AG04449 (cell line): ENCODE data around the gene C20orf202.

ENCODE experiments used
- CTCF ChIA-PET: fragments of 350-600 bp; formaldehyde crosslinking; extraction: SDS; loops from one replicate; lab custom pipeline; 2021; ENCODE audit warnings: antibody characterized with exemption; lab: Yijun Ruan, JAX
- POLR2A ChIA-PET: fragments of 400-600, 350-600 bp; formaldehyde crosslinking; extraction: SDS; loops from one replicate; lab custom pipeline; 2020; ENCODE audit warnings: antibody characterized with exemption, inconsistent platforms; lab: Yijun Ruan, JAX
- DNase-seq: peaks from one replicate; pipeline ENCODE4 v3.0.0-alpha.2; 2010; ENCODE audit warnings: low read depth, low spot score
- H3K4me3 ChIP-seq: 2 replicates; pipeline ENCODE4 v1.5.1; 2011; ENCODE audit warnings: low read depth, mild to moderate bottlenecking, control low read depth, low read length
- TF ChIP-seq, protein P1 (sequence below): IDR thresholded peaks from one replicate; pipeline ENCODE4 v1.5.1; 2011; ENCODE audit warnings: mild to moderate bottlenecking, moderate library complexity, low read length, control low read depth, inconsistent platforms; ENCODE audit not compliant: insufficient read depth; ENCODE audit errors: missing control alignments

Gene C20orf202

DNA sequence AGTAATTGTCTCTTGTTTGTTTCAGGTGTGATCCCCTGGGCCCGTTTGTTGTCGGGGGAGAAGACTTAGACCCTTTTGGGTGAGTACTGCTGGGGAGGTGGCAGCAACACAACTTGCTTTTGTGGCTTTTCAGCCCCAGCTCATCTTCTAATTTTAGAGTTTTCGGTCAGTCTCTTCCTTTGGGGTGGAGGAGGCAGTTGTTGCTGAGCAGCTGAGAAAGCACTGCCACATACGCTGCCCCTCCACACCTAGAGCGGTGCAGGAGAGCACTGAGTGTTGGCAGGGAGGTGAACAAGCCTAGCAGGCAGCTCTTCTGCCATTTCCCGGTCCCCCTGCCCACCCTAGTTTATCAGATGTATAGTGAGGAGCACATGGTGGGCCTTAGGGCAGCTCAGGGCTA is 40.1 kb upstream of the C20orf202 start:
- CTCF ChIA-PET = interaction anchor here (1.2 kb wide), 1 partner anchor 304 kb away, joined by 4 read pairs; no protein-coding TSS in a partner anchor
- DNase-seq = no peak
- no peak overlapping the region for H3K4me3 ChIP-seq
- POLR2A ChIA-PET = no interaction called here
- TF ChIP-seq, protein P1, sequence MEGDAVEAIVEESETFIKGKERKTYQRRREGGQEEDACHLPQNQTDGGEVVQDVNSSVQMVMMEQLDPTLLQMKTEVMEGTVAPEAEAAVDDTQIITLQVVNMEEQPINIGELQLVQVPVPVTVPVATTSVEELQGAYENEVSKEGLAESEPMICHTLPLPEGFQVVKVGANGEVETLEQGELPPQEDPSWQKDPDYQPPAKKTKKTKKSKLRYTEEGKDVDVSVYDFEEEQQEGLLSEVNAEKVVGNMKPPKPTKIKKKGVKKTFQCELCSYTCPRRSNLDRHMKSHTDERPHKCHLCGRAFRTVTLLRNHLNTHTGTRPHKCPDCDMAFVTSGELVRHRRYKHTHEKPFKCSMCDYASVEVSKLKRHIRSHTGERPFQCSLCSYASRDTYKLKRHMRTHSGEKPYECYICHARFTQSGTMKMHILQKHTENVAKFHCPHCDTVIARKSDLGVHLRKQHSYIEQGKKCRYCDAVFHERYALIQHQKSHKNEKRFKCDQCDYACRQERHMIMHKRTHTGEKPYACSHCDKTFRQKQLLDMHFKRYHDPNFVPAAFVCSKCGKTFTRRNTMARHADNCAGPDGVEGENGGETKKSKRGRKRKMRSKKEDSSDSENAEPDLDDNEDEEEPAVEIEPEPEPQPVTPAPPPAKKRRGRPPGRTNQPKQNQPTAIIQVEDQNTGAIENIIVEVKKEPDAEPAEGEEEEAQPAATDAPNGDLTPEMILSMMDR = no peak

DNA sequence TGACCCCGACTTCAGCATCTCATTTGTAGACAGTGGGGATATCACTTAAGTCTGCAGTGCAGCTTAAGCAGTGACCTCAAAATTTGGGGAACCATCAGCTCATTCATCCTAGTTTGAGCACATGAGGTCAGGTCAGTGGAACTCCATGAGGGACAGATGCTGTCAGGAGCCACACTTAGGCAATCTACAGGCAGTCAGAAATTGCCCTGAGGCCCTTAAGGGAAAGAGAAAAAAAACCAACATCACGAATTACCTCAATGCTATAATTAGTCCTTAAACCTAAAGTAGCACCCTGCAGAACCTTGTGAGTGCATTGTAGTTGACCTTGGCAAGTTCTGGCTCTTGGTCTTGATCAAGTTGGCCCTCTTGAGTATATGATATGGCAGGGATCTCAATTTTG is 39.6 kb upstream of the C20orf202 start:
- H3K4me3 ChIP-seq = no peak overlapping the region
- no peak for DNase-seq
- TF ChIP-seq, protein P1 = no peak
- CTCF ChIA-PET = no interaction called here
- POLR2A ChIA-PET = no interaction called here

DNA sequence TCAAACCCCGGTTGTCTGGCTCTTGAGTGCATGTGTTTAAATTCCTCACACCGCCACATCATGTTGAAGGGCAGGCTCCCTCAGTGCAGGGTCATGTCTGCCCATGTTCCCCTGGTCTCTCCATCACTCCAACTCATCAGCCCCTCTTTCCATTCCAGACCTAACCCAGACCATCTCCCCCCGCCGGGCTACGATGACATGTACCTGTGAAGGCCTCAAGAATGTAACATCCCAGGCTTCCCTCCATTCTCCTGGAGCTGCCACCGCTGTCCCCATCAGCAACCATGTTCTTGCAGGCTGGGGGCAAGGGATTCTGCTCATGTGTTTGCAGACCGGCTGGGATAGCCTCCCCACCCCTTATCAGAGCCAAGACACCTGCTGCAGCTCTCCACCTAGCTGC is 38.4 kb upstream of the C20orf202 start:
- TF ChIP-seq, protein P1 = no peak
- no peak overlapping the region for H3K4me3 ChIP-seq
- ChIA-PET CTCF (no interaction called here), POLR2A (no interaction called here)
- DNase-seq = no peak

DNA sequence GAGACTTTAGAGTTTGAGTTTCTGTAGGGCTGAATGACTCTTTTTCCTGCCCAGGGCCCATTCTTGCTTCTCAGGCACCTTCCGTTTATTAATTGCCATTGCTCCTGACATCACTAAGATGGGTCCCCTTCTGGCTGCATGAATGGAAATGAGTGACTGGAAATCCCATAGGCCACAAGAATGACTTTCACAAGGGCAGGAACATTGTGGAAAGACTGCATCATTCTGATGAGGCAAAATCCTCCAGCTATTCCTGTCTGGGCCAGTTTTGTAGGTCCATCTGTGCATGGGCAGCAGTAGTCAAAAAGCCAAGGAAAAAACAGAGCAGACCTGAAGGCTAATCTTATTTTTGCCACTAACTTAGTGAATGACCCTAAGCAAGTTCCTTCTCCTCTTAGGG is 37.7 kb upstream of the C20orf202 start:
- DNase-seq = no peak
- H3K4me3 ChIP-seq = no peak overlapping the region
- CTCF ChIA-PET = no interaction called here
- TF ChIP-seq, protein P1 = no peak
- POLR2A ChIA-PET = no interaction called here

DNA sequence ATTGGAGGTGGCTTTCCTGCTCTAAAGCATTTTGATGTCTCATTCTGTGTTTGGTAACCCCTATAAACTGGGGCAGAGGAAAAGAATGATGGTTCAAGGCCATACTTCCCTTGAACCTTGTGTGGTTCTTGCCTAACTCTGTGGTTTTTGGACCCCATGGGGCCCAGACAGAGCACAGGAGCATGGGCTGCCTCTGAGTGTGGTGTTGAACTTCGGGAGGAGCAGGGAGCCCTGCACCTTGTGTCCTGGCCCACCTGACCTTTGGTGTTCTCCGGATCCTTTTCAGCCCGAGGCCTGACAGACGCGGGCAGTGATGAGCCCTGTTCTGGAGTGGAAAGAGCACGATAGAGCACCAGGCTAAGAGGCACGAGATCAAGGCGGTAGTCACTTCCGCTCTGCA is 37.3 kb upstream of the C20orf202 start:
- POLR2A ChIA-PET = no interaction called here
- H3K4me3 ChIP-seq = no peak overlapping the region
- no peak for DNase-seq
- CTCF ChIA-PET = no interaction called here
- TF ChIP-seq, protein P1 = no peak

DNA sequence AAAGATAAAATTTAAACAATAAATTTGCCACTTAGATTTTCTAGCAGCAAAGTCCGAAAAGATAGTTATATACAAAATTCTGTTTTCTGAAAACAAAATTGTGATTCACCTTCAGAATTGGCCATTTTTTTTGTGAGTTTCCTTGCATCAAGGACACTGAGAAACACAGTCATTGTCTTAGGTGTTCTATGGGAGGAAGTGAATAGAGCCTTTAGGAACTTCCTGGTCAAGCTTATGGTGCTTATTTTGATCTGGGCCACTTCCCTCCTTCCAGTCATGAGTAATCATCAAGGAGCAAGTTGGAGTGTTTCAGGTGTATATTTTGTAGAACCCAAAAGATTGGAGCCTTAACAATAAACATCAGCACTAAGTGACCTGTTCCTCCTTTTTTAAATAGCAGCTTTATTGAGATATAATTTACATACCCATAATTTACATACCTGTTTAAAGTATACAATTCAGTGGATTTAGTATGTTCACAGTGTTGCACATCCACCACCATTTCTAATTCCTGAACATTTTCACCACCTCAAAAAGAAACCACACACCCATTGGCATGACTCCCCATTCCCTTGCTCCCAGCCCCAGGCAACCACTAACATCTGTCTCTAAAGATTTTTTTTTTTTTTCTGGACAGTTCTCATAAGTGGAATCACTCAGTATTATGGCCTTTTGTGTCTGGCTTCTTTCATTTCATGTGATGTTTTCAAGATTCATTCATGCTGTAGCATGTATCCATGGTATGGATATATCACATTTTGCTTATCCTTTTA is 36.1 kb upstream of the C20orf202 start:
- DNase-seq = no peak
- no peak overlapping the region for H3K4me3 ChIP-seq
- ChIA-PET POLR2A (no interaction called here), CTCF (no interaction called here)
- TF ChIP-seq, protein P1 = no peak
